GM10847 (cell line): ENCODE data around the gene AHNAK2.

ENCODE experiments used
- POLR2A ChIP-seq: IDR thresholded peaks from 2 replicates; pipeline ENCODE4 v1.6.1; 2011; ENCODE audit not compliant: insufficient read length; ENCODE audit errors: extremely low read depth

Gene AHNAK2

DNA sequence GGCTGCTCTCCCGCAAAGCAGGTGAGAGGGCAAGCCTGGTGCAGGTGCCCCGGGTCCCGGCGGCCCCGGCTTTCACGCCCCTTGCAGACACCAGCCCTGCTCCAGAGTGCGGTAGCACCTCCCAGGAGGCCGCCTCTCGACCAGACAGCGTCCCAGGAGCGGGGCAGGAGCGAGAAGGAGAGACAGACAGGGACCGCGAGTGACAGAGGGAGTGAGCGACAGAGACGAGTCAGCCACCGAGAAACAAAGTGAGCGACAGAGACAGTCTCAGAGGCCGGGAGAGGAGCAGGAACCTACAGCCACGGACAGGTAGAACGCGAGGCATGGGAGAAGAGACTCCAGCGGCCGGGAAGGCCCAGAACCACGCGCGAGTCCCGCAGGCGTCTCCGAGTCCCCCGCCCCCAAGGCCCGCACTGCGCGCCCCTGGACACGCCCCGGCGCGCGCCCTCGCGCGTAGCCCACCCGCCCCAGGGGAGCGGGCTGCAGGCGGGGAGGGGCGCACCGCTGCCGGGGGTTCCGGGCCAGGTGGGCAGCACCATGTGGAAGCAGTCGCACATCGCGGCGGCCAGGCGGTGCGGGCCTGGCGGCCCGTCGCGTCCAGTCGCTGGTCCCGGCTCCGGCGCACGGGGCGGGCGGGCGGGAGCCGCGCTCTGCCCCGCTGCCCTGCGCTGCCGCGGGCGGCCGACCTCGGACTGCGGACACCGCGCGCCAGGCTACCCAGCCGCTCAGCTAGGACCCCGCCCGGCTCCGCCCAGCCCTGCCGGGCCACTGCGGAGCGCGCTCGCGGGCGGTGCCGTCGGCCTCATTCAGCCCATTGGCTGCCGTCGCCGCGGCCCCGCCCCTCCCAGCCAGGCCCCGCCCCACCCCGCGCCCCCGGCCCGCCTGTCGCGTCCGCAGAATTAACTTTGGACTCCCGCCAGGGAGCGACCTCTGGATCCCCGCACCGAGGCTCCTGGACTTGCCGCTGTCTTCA lies at the start of gene AHNAK2:
Gene AHNAK2, minus strand, starts transcription at position 694 of the 973 bp plus-strand sequence. Its CDS starts 137 bp downstream, at position 557.
- TF ChIP-seq POLR2A, result no peak

DNA sequence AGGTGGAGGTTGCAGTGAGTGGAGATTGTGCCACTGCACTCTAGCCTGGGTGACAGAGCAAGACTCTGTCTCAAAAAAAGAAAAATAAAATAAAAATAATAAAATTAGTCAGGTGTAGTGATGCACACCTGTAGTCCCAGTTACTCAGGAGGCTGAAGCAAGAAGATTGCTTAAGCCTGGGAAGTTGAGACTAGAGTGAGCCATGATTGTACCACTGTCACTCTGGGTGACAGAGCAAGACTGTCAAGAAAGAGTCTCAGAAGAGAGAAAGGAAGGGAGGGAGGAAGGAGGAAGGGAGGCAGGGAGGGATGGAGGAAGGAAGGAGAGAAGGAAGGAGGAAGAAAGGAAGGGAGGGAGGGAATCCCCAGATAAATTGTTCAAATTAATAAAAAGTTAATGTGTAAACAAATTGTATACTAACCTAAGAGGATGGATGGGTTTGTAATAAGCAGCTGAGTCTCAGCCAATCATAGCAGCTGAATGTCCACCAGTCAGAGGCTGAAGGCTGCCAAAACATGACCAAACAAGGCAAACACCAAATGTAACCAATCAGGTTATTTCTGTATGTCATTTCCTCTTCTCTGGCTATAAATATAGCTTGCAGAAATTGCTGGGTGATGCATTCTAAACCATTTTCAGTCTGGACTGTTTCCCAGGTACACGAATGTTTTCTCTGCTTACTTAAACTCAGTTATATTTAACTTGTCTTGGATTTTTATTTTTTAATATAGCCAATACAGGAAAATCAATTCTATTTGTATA lies 48.8 kb upstream of the AHNAK2 start:
- no peak for TF ChIP-seq POLR2A

DNA sequence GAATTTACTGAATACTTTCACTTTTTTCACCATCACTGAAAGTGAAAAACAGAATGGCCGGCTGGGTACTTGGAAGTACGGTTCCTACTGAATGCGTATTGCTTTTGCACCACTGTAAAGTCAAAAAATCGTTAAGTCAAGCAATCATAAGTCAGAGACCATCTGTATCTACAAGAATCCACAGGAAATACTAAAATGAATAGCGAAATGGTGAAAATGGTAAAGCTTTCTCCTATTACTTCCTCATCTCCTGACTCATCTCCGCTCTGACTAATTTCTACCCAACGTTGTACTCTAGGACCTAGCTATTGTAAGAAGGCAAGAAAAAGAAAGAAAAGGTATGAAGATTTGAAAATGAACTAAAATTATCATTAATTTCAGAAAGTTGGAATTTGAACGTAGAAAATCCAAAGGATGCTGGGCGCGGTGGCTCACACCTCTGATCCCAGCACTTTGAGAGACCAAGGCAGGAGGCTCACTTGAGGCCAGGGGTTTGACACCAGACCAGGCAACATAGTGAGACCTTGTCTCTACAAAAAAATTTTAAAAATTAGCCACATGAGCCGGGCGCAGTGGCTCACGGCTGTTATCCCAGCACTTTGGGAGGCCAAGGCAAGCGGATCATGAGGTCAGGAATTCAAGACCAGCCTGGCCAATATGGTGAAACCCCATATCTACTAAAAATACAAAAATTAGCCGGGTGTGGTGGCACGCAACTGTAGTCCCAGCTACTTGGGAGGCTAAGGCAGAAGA lies 48.0 kb upstream of the AHNAK2 start:
- no peak for TF ChIP-seq POLR2A

DNA sequence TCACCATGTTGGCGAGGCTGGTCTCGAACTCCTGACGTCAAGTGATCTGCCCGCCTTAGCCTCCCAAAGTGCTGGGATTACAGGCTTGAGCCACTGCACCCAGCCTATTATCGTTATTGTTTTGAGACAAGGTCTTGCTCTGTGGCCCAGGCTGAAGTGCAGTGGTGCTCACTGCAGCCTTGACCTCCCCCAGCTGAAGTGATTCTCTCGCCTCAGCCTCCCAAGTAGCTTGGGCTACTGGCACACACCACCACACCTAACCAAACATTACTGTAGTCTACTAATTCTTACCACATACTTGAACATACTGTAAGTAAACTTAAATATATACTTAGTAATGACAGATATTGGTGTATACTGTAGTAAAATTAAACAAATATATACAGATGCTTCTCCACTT lies 47.3 kb upstream of the AHNAK2 start:
- no peak for TF ChIP-seq POLR2A

DNA sequence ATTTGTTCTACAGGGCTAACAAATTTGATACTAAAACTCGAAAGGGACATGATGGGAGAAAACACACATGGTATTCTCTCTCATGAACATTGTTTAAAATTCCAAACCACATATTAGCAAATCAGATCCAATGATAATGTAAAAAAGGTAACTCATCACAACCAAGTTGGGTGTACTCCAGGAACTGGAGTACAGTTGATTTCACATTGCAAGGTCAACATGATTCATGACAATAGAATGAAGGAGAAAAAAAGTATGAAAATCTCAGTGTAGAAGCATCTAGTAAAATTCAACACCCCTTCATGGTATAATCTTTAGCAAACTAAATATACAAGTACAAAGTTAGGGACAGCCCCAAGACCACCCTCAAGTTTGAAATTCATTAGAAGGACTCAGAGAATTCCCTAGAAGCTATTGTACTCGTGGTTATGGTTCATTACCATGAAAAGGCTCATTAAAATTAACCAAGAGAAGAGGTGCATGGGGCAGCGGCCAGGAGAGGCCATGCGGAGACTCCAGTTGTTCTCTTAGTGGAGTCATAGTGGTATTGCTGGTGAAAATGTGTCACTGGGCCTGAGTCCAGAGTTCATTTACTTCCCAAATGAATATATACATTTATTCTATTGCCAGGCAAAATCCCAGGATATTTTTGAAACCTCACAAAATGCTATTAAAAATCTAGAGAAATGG lies 45.8 kb upstream of the AHNAK2 start:
- TF ChIP-seq POLR2A, result no peak

DNA sequence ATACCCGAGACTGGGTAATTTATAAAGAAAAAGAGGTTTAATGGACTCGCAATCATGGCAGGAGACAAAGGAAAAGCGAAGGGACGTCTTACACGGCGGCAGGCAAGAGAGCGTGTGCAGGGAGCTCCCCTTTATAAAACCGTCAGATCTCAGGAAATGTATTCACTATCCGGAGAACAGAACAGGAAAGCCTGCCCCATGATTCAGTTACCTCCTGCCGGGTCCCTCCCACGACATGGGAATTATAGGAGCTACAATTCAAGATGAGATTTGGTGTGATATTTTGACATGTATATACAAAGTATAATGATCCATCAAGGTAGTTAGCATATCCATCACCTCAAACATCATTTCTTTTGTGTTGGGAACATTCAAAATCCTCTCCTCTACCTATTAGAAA lies 45.0 kb upstream of the AHNAK2 start:
- no peak for TF ChIP-seq POLR2A

DNA sequence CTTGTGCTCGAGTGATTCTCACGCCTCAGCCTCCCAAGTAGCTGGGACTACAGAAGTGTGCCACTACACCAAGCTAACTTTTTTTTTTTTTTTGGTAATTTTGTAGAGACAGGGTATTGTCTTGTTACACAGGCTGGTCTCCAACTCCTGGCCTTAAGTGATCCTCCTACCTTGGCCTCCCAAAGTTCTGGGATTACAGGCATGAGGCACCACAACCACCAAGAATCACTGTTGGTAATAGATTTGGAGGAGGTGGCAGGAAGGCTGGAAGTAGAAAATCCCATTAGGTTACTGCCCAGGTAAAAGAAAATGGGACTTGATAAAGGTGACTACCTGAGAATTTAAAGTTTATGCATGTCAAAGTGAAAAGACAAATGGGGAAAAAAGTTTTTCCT lies 44.1 kb upstream of the AHNAK2 start:
- TF ChIP-seq POLR2A, result no peak

DNA sequence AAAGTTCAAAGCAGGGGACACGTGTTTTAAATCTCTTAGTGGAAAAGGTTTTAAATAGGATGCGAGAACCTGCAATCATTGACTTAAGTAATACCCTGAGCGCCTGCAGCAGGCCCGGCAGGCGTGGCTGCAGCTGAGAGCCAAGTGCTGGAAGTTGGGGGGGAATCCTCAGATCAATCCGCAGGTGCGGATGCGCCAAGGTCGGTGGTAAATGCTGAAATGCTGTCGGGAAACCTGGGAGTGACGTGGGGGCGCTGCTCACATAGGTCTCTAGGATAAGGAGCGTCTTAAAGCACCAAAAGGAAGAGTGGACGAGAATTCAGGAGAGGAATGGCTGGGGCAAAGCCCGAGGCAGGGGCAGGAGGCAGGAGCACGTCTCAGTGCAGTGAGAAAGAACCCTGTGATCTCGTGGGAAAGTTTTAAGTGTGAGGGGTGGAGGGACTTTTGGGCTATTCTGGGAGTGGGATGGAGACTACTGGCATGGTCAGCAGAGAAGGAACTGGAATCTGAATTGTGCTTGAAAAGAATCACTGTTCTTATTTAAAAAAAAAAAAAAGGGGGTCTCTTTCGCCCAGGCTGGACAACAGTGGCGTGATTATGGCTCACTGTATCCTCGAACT lies 43.6 kb upstream of the AHNAK2 start:
- TF ChIP-seq POLR2A, result no peak

DNA sequence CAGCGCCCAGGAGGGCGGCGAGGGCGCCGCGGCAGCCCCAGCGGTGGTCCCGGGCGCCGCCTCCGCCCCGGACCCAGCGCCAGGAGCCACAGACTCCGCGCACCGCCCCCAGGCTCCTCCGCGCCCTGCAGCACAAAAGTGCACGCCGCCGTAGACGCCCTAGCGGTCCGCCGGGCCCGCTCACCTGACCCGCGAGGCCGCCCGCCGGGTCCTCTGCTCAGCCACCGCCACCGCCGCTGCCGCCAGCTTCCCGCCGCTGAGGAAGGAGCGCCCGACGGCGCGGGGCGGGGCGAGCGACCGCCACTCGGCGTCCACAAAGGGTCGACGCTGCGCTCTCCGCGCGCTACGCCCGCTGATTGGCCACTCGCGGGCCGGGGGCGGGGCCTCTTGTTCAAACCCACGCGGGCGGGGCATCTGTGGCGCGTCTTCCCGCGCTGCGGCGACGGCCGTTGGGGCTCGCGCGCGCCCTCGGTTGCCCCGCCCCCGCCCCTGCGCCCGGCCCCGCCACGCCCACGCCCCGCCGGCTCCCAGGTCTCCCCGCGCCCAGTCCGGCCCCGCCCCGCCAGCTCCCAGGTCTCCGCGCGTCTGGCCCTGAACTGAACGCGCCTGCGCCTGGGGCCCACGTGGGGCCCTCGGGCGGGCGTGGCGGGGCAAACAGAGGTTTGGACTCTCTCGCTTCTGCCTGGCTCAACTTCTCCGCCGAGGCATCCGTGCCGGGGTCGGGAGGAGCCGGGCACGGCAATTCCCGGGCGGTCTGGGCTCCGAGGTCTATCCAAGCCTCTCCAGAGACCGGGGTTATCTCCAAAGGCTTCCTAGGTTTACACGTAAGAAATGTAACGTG lies 42.9 kb upstream of the AHNAK2 start, which contains the start of gene CDCA4:
Gene CDCA4, minus strand, starts transcription at position 269 of the 841 bp plus-strand sequence. CDS start 9,154 bp downstream, outside the sequence.
- TF ChIP-seq POLR2A, result peak; percentile 81

DNA sequence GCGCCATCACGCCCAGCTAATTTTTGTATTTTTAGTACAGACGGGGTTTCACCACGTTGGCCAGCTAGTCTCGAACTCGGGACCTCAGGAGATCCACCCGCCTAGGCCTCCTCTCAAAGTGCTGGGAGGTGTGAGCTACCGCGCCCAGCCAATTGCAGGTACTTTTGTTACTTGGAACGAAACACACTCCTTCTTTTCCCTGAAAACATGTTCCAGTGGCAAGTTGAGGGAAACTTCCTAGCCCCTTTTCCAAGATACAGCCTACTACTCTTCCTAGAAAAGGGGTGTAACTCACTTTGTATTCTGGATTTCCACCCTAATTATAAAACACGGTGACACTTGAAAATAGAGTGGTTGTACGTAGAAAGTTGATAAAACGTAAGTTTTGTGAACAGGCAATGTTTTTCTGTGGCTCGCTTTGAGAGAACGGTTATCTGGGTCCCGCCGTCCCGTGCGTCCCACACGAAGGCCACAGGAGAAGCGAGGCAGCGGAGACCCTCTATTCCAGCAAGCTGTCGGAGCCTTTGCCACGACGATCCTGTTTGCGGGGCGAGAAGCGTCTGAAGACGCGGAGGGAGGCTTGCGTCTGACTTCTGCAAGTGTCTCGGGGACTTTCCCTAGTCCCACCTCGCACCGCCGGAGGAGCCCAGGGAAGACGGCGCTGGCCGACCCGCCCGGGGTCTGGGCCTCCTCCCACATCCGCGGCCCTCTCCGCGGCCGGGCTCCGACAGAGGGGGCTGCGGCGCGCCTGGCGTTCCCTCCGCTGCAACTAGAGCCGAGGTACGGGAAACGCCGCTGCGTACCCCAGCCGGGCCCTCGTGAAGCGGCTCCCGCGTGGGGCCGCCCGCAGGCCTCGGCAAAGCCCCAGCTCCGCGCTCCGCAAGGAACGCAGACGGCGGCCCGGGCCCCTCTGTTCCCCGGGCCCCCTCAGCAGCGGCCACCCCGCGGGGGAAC lies 42.0 kb upstream of the AHNAK2 start:
- no peak for TF ChIP-seq POLR2A

DNA sequence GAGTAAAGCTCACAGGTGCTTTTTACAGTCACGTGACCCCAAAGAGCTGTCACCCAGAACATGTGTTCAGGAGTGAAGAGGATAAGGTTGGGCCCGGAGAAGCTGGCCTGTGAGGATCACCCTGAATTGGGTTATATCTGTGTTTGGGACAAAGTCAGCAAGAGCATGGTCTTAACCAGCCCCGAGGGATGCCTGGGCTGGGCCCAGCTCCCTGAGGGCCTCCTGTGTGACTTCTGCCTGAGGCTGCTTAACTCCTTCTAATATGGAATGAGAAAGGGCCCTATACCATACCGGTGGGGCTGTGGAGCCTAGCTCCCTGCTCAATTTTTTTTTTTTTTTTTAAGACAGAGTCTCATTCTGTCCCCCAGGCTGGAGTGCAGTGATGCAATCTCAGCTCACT lies 40.2 kb upstream of the AHNAK2 start:
- TF ChIP-seq POLR2A, result no peak

DNA sequence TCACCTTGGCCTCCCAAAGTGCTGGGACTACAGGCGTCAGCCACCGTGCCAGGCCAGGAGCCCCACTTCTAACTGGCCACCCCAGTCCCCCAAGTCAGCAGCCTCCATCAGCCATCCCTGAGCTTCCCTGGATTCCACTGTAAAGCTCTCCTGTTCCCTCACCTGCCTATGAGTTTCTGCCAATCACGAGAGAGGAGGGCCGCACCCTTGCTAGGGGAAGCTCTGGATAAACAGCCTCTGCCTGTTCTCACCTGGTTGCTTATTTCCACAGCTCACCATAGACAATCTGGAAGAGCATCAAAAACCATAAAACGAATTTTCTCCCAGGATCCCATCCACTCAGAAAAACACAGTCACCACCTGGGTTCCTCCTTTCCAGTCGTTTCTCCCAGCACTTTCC lies 37.7 kb upstream of the AHNAK2 start:
- no peak for TF ChIP-seq POLR2A
